CD14-positive monocyte (primary cell): ENCODE measurements around the gene TENT4B. TPM values are rescaled to one million over a fixed set of nuclear protein-coding genes. Genes with fewer than 3 reads are reported as not detected.

Experiments used
- DNase-seq, 3 donors: peaks; one replicate each; pipeline ENCODE4 v3.0.0-alpha.2; 2011 to 2022
- H2AFZ ChIP-seq: 2 replicates; pipeline ENCODE4 v1.6.0; 2012; ENCODE audit warnings: mild to moderate bottlenecking, low read depth, low read length, inconsistent platforms; ENCODE audit not compliant: insufficient read depth, poor library complexity, severe bottlenecking
- H3K27ac ChIP-seq, 2 donors: 1 replicate in 1 of 2; 2 replicates in 1 of 2; pipeline ENCODE4 v1.5.1; 2012 to 2013; ENCODE audit warnings: low read length in 2 of 2, control low read depth in 1 of 2, inconsistent platforms in 1 of 2, low read depth in 1 of 2, mild to moderate bottlenecking in 1 of 2
- H3K27me3 ChIP-seq, 2 donors: one replicate each; pipeline versions ENCODE4 v1.6.0 to v1.6.1; 2011 to 2013; ENCODE audit warnings: low read length in 2 of 2; ENCODE audit not compliant: control insufficient read depth in 2 of 2, insufficient read depth in 2 of 2
- H3K36me3 ChIP-seq, 2 donors: replicated peaks in 1 of 2; 1 replicate in 1 of 2; 2 replicates in 1 of 2; pipeline versions ENCODE4 v1.5.1 to v1.6.1; 2012 to 2013; ENCODE audit warnings: low read length in 2 of 2, control low read depth in 1 of 2, inconsistent platforms in 1 of 2, mild to moderate bottlenecking in 1 of 2; ENCODE audit not compliant: insufficient read depth in 2 of 2, control insufficient read depth in 1 of 2
- H3K4me1 ChIP-seq, 2 donors: 1 replicate in 1 of 2; 2 replicates in 1 of 2; pipeline versions ENCODE4 v1.5.1 to v1.6.1; 2012 to 2013; ENCODE audit warnings: low read length in 2 of 2, control low read depth in 1 of 2, inconsistent platforms in 1 of 2, mild to moderate bottlenecking in 1 of 2, moderate library complexity in 1 of 2; ENCODE audit not compliant: insufficient read depth in 2 of 2, control insufficient read depth in 1 of 2
- H3K4me2 ChIP-seq: replicated peaks from 2 replicates; pipeline ENCODE3; 2012; ENCODE audit warnings: low read length, moderate library complexity, mild to moderate bottlenecking; ENCODE audit not compliant: poor library complexity, severe bottlenecking; ENCODE audit errors: extremely low read depth
- H3K4me3 ChIP-seq, 3 experiments: fragments of 200-600 bp in 1 of 3; sonication (generic) in 1 of 3; replicated peaks in 1 of 3; 1 replicate in 2 of 3; 2 replicates in 1 of 3; pipeline ENCODE4 v1.5.1; 2011 to 2013; ENCODE audit warnings: low read length in 3 of 3, mild to moderate bottlenecking in 3 of 3, control low read depth in 2 of 3, low read depth in 2 of 3, inconsistent platforms in 1 of 3, moderate library complexity in 1 of 3
- H3K79me2 ChIP-seq: 2 replicates; pipeline ENCODE4 v1.6.0; 2012; ENCODE audit warnings: mild to moderate bottlenecking, control low read depth, inconsistent platforms, low read length, moderate library complexity; ENCODE audit not compliant: insufficient read depth
- H3K9ac ChIP-seq: 2 replicates; pipeline ENCODE4 v1.6.0; 2017; ENCODE audit warnings: low read length, mild to moderate bottlenecking; ENCODE audit not compliant: insufficient read depth, poor library complexity, severe bottlenecking
- H3K9me3 ChIP-seq, 2 donors: replicated peaks in 1 of 2; 1 replicate in 1 of 2; 2 replicates in 1 of 2; pipeline versions ENCODE4 v1.5.1 to v1.6.1; 2012 to 2013; ENCODE audit warnings: low read length in 2 of 2, control low read depth in 1 of 2; ENCODE audit not compliant: control insufficient read depth in 1 of 2, insufficient read depth in 1 of 2
- H4K20me1 ChIP-seq: 2 replicates; pipeline ENCODE4 v1.6.0; 2012; ENCODE audit warnings: mild to moderate bottlenecking, low read length, control low read depth, moderate library complexity; ENCODE audit not compliant: insufficient read depth
- H3K27ac Mint-ChIP-seq, 7 donors: one replicate each; pipeline ENCODE4 v1.8.0; 2020; ENCODE audit warnings: mild to moderate bottlenecking in 7 of 7, mixed read lengths in 7 of 7, moderate library complexity in 6 of 7, inconsistent platforms in 2 of 7
- H3K27me3 Mint-ChIP-seq, 3 donors: one replicate each; pipeline ENCODE4 v1.8.0; 2021 to 2022; ENCODE audit warnings: low read depth in 3 of 3, mild to moderate bottlenecking in 3 of 3, mixed read lengths in 3 of 3, moderate library complexity in 3 of 3, inconsistent platforms in 1 of 3
- H3K36me3 Mint-ChIP-seq, 2 donors: one replicate each; pipeline ENCODE4 v1.8.0; 2020; ENCODE audit warnings: mixed read lengths in 2 of 2, inconsistent platforms in 1 of 2, mild to moderate bottlenecking in 1 of 2
- H3K4me1 Mint-ChIP-seq: one replicate; pipeline ENCODE4 v1.8.0; 2020; ENCODE audit warnings: mild to moderate bottlenecking, mixed read lengths
- H3K4me3 Mint-ChIP-seq, 2 donors: one replicate each; pipeline ENCODE4 v1.8.0; 2020; ENCODE audit warnings: mild to moderate bottlenecking in 2 of 2, mixed read lengths in 2 of 2, moderate library complexity in 1 of 2
- H3K9me3 Mint-ChIP-seq, 7 donors: one replicate each; pipeline ENCODE4 v1.8.0; 2020 to 2022; ENCODE audit warnings: mixed read lengths in 7 of 7, mild to moderate bottlenecking in 6 of 7, moderate library complexity in 6 of 7, inconsistent platforms in 2 of 7
- WGBS: methylation state at CpG from one replicate; pipeline ENCODE4 v1.1.5; 2013; ENCODE audit warnings: missing lambda C conversion rate; ENCODE audit not compliant: insufficient coverage; 5-methylcytosine and 5-hydroxymethylcytosine counted together
- intact Hi-C, 2 donors: fragments of 100-400 bp; cut with micrococcal nuclease; formaldehyde crosslinking; loops; one replicate each; pipeline versions ENCODE4 v1.15.0 to v1.15.1; 2023
- polyA plus RNA-seq, 3 donors: library from polyadenylated mRNA; depleted of rRNA in 1 of 3; unstranded in 2 of 3; stranded (reverse) in 1 of 3; fragments of 300-500 nt in 2 of 3; fragments of >200 nt in 1 of 3; fragmentation: Illumina TruSeq in 2 of 3; gene quantifications; 1 replicate in 2 of 3; 2 replicates in 1 of 3; pipeline ENCODE4 v1.2.3, GENCODE V29; 2012 to 2021
- TF ChIP-seq, protein P1 (sequence below): fragments of 200-600 bp; IDR thresholded peaks from one replicate; pipeline ENCODE4 v1.8.0; 2022; ENCODE audit warnings: antibody characterized with exemption, mild to moderate bottlenecking

The TENT4B gene
- polyA plus RNA-seq, 3 donors: 1.4 to 9.0 (median 1.7) TPM

DNA sequence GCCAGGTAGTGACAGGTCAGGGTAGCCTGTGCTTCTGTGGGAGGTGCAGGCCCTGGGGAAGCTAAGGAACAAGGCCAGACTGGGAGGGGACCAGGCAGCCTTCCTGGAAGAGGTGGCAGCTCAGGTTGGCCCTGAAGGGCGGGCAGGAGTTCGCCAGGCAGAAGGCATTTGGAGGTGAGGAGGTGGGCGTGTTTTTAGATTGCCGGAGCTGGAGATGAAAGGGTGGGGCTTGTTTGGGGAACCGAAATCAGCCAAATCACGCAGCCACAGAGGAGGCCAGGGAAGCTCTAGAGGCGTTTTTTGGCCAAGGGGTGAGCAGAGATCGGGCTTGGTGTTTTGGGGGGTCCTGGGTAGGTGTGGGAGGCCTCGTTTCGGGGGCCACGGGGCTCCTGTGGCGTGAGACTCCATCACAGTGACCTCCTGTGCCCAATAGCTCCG, 120.8 kb downstream of the TENT4B start:
- Histone ChIP-seq H3K36me3 (no peaks in the 10 kb centered on the region), H3K9me3 (no peaks in the 10 kb centered on the region), H4K20me1 (peaks cover 3% of the 10 kb centered on the region), H3K27me3 (no peaks in the 10 kb centered on the region), H2AFZ (no peak overlapping the region), H3K79me2 (peaks cover 100% of the 10 kb centered on the region), H3K9ac (peak overlapping the region; percentile 86), H3K4me1 (peaks cover 95 to 96% of the 10 kb centered on the region in 2 donors), H3K27ac (peak overlapping the region; percentile 93 to 97), H3K4me3 (peak overlapping the region; percentile 67 to 86 (median 68)), H3K4me2 (peak overlapping the region; percentile 97)
- Mint-ChIP-seq H3K9me3 (peaks cover 0 to 4% (median 2%) of the 10 kb centered on the region in 7 donors), H3K27ac (peak overlapping the region; percentile 98 to 100 (median 100)), H3K4me3 (peak overlapping the region; percentile 99 to 100), H3K4me1 (peaks cover 91% of the 10 kb centered on the region), H3K27me3 (no peaks in the 10 kb centered on the region), H3K36me3 (peaks cover 16 to 40% of the 10 kb centered on the region in 2 donors)
- DNase-seq: peak; percentile 78 to 80 (median 79)
- 0% methylated on average over 12 of the region's 13 CpGs for WGBS
- TF ChIP-seq, protein P1, sequence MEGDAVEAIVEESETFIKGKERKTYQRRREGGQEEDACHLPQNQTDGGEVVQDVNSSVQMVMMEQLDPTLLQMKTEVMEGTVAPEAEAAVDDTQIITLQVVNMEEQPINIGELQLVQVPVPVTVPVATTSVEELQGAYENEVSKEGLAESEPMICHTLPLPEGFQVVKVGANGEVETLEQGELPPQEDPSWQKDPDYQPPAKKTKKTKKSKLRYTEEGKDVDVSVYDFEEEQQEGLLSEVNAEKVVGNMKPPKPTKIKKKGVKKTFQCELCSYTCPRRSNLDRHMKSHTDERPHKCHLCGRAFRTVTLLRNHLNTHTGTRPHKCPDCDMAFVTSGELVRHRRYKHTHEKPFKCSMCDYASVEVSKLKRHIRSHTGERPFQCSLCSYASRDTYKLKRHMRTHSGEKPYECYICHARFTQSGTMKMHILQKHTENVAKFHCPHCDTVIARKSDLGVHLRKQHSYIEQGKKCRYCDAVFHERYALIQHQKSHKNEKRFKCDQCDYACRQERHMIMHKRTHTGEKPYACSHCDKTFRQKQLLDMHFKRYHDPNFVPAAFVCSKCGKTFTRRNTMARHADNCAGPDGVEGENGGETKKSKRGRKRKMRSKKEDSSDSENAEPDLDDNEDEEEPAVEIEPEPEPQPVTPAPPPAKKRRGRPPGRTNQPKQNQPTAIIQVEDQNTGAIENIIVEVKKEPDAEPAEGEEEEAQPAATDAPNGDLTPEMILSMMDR: no peak
- intact Hi-C loops: loop anchor here (10.0 kb wide), 2 partner anchors 179 to 421 kb away; partner anchors contain the start of gene NOD2 (in 1 of the 2)

DNA sequence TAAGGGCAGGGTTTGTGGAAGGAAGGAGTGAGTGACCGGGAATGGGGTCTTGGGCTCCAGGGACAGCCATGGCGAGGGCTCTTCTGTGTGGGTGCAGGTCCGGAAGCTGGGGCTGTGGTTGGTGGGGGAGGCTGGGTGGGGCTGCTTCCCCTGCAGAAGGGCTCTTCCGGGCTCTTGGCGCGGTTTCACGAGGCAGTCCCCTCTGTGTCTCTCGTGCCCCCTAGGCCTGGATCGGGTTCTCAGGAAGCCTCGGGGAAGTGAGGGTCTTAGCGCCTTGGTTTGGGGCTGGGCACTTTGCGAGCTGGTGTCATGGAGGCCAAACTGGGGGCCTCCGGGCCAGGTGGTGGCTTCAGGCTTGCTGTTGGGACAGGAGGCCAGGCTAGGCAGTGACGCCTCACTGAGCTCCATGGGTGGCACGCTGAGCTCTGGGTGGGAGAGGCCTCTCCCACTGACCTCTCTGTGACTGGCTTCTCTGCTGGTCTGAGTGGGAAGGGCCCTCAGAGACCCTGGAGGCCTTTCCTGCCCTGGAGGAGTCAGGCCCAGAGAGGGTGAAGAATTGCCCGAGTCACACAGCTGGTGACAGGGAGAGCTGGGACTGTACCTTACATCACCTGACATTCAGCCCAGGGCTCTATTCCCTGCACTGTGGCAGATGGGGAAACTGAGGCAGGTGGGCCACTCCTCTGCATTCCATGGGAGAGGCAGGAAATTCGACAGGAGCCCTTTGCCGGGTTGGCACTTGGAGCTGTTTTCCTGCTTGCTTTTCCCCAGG, 121.4 kb downstream of the TENT4B start:
- Histone ChIP-seq H3K4me3 (peak overlapping the region; percentile 67 to 86 (median 68)), H3K79me2 (peaks cover 99% of the 10 kb centered on the region), H3K9me3 (no peaks in the 10 kb centered on the region), H3K27me3 (no peaks in the 10 kb centered on the region), H3K9ac (peak overlapping the region; percentile 86), H3K27ac (peak overlapping the region; percentile 93 to 97), H4K20me1 (peaks cover 6% of the 10 kb centered on the region), H3K36me3 (no peaks in the 10 kb centered on the region), H3K4me2 (peak overlapping the region; percentile 97), H2AFZ (no peak overlapping the region), H3K4me1 (peaks cover 95% of the 10 kb centered on the region in 2 donors)
- H3K4me1 Mint-ChIP-seq: peaks cover 91% of the 10 kb centered on the region
- H3K36me3 Mint-ChIP-seq: peaks cover 12 to 37% of the 10 kb centered on the region in 2 donors
- 2% methylated on average over 16 of the region's 18 CpGs for WGBS
- TF ChIP-seq, protein P1: no peak
- intact Hi-C loops: loop anchor here (5.0 to 10.0 kb wide), 3 partner anchors 180 to 468 kb away; partner anchors contain the start of genes CYLD (in 1 of the 2) and NOD2 (in 1 of the 2)
- peak in 2 of 3 donors; percentile 33 to 37 for DNase-seq
- H3K27me3 Mint-ChIP-seq: no peaks in the 10 kb centered on the region
- H3K9me3 Mint-ChIP-seq: peaks cover 0 to 4% (median 0%) of the 10 kb centered on the region in 7 donors
- peak overlapping the region; percentile 98 to 100 (median 100) for H3K27ac Mint-ChIP-seq
- peak overlapping the region; percentile 99 to 100 for H3K4me3 Mint-ChIP-seq
